Liver (tissue), 9 donors: ENCODE results near the gene CD37. TPM values are rescaled to one million over a fixed set of nuclear protein-coding genes. Genes with fewer than 3 reads are reported as not detected.

Experiments
- DNase-seq: peaks from one replicate; pipeline ENCODE4 v3.0.0-alpha.2; 2017; ENCODE audit warnings: low spot score
- H3K27ac ChIP-seq, 2 donors: one replicate each; pipeline ENCODE4 v1.7.0; 2013; ENCODE audit warnings: inconsistent platforms in 2 of 2, low read length in 2 of 2, control low read depth in 1 of 2, low read depth in 1 of 2, mild to moderate bottlenecking in 1 of 2
- H3K27me3 ChIP-seq, 4 donors: one replicate each; pipeline versions ENCODE4 v1.6.1 to v1.7.0; 2013; ENCODE audit warnings: low read length in 3 of 4, inconsistent platforms in 1 of 4, mild to moderate bottlenecking in 1 of 4, moderate library complexity in 1 of 4; ENCODE audit not compliant: control insufficient read depth in 4 of 4, insufficient read depth in 4 of 4
- H3K36me3 ChIP-seq, 4 donors: one replicate each; pipeline versions ENCODE4 v1.6.1 to v1.7.0; 2013; ENCODE audit warnings: low read length in 3 of 4, mild to moderate bottlenecking in 3 of 4, low read depth in 1 of 4, moderate library complexity in 1 of 4; ENCODE audit not compliant: control insufficient read depth in 4 of 4, insufficient read depth in 3 of 4
- H3K4me1 ChIP-seq, 4 donors: one replicate each; pipeline versions ENCODE4 v1.6.1 to v1.7.0; 2013; ENCODE audit warnings: low read length in 3 of 4, mild to moderate bottlenecking in 3 of 4, moderate library complexity in 1 of 4; ENCODE audit not compliant: control insufficient read depth in 4 of 4, insufficient read depth in 4 of 4
- H3K4me3 ChIP-seq, 3 donors: one replicate each; pipeline versions ENCODE4 v1.6.1 to v1.7.0; 2013; ENCODE audit warnings: low read length in 3 of 3, control low read depth in 1 of 3, low read depth in 1 of 3, mild to moderate bottlenecking in 1 of 3
- H3K9ac ChIP-seq, 2 donors: one replicate each; pipeline ENCODE4 v1.7.0; 2013; ENCODE audit warnings: low read length in 2 of 2, mild to moderate bottlenecking in 2 of 2, moderate library complexity in 2 of 2, control low read depth in 1 of 2, low read depth in 1 of 2
- H3K9me3 ChIP-seq, 4 donors: one replicate each; pipeline versions ENCODE4 v1.6.1 to v1.7.0; 2013; ENCODE audit warnings: low read length in 3 of 4; ENCODE audit not compliant: control insufficient read depth in 4 of 4
- ATF3 ChIP-seq: IDR thresholded peaks from 2 replicates; pipeline ENCODE4 v1.6.1; 2016; ENCODE audit warnings: antibody characterized with exemption
- CTCF ChIP-seq: fragments of 150-350 bp; IDR thresholded peaks from 2 replicates; pipeline ENCODE4 v1.5.1; 2017; ENCODE audit warnings: improper control_type of control experiment, low read depth, low read length; ENCODE audit not compliant: missing input control
- EGR1 ChIP-seq, 2 donors: IDR thresholded peaks; 2 replicates each; pipeline ENCODE4 v1.6.1; 2016 to 2018; ENCODE audit warnings: antibody characterized with exemption in 2 of 2, low read depth in 2 of 2
- FOXA1 ChIP-seq: IDR thresholded peaks from 2 replicates; pipeline ENCODE4 v1.6.1; 2016; ENCODE audit warnings: antibody characterized with exemption
- FOXA2 ChIP-seq: IDR thresholded peaks from 2 replicates; pipeline ENCODE4 v1.6.1; 2016; ENCODE audit warnings: antibody characterized with exemption
- GABPA ChIP-seq, 2 donors: IDR thresholded peaks in 1 of 2; conservative IDR thresholded peaks in 1 of 2; 2 replicates each; pipeline ENCODE4 v1.6.1; 2016; ENCODE audit warnings: antibody characterized with exemption in 2 of 2, mild to moderate bottlenecking in 1 of 2, moderate library complexity in 1 of 2
- HNF4A ChIP-seq, 2 donors: conservative IDR thresholded peaks; 2 replicates each; pipeline ENCODE4 v1.6.1; 2016; ENCODE audit warnings: antibody characterized with exemption in 2 of 2, mild to moderate bottlenecking in 2 of 2
- HNF4G ChIP-seq: IDR thresholded peaks from 2 replicates; pipeline ENCODE4 v1.6.1; 2016; ENCODE audit warnings: antibody characterized with exemption
- JUND ChIP-seq, 2 donors: IDR thresholded peaks; 2 replicates each; pipeline ENCODE4 v1.6.1; 2016; ENCODE audit warnings: antibody characterized with exemption in 2 of 2
- MAX ChIP-seq: IDR thresholded peaks from 2 replicates; pipeline ENCODE4 v1.6.1; 2016; ENCODE audit warnings: antibody characterized with exemption
- NR2F2 ChIP-seq: IDR thresholded peaks from 2 replicates; pipeline ENCODE4 v1.6.1; 2016; ENCODE audit warnings: antibody characterized with exemption
- RAD21 ChIP-seq, 2 donors: IDR thresholded peaks; 2 replicates each; pipeline ENCODE4 v1.6.1; 2016; ENCODE audit warnings: antibody characterized with exemption in 2 of 2, mild to moderate bottlenecking in 2 of 2
- REST ChIP-seq: IDR thresholded peaks from 2 replicates; pipeline ENCODE4 v1.6.1; 2016; ENCODE audit warnings: antibody characterized with exemption, mild to moderate bottlenecking
- RXRA ChIP-seq, 2 donors: IDR thresholded peaks; 2 replicates each; pipeline ENCODE4 v1.6.1; 2017 to 2018; ENCODE audit warnings: antibody characterized with exemption in 2 of 2, mild to moderate bottlenecking in 1 of 2
- SP1 ChIP-seq: IDR thresholded peaks from 2 replicates; pipeline ENCODE4 v1.6.1; 2018; ENCODE audit warnings: antibody characterized with exemption, mild to moderate bottlenecking
- TAF1 ChIP-seq: conservative IDR thresholded peaks from 2 replicates; pipeline ENCODE4 v1.6.1; 2016; ENCODE audit warnings: antibody characterized with exemption, mild to moderate bottlenecking
- YY1 ChIP-seq: IDR thresholded peaks from 2 replicates; pipeline ENCODE4 v1.6.1; 2016; ENCODE audit warnings: antibody characterized with exemption, mild to moderate bottlenecking
- WGBS: extraction: QIAGEN DNeasy Blood & Tissue Kit; methylation state at CpG from one replicate; pipeline ENCODE4 v1.1.7; 2013; 5-methylcytosine and 5-hydroxymethylcytosine counted together
- polyA plus RNA-seq, 2 donors: library from polyadenylated mRNA; stranded (reverse) in 1 of 2; unstranded in 1 of 2; fragments of 200-250 nt in 1 of 2; fragments of >200 nt in 1 of 2; fragmentation: Nextera tagmentation in 1 of 2; extraction: Ambion mirVana in 1 of 2; gene quantifications; one replicate each; pipeline versions ENCODE4 v1.2.1 to v1.2.3, GENCODE V29; 2013 to 2015
- total RNA-seq, 2 donors: library from RNA; depleted of rRNA; stranded (reverse); fragments of >200 nt; gene quantifications; one replicate each; pipeline ENCODE4 v1.2.3, GENCODE V29; 2014
- TF ChIP-seq, protein P1 (sequence below): IDR thresholded peaks from 2 replicates; pipeline ENCODE4 v1.6.1; 2016; ENCODE audit warnings: antibody characterized with exemption
- donor health status: healthy.
- donor health status: healthy.
- donor health status: healthy.
- donor health status: healthy.
- donor health status: healthy.

CD37 gene
- total and polyA plus RNA-seq, 4 donors, result 2.9 to 9.6 (median 3.9) TPM

DNA sequence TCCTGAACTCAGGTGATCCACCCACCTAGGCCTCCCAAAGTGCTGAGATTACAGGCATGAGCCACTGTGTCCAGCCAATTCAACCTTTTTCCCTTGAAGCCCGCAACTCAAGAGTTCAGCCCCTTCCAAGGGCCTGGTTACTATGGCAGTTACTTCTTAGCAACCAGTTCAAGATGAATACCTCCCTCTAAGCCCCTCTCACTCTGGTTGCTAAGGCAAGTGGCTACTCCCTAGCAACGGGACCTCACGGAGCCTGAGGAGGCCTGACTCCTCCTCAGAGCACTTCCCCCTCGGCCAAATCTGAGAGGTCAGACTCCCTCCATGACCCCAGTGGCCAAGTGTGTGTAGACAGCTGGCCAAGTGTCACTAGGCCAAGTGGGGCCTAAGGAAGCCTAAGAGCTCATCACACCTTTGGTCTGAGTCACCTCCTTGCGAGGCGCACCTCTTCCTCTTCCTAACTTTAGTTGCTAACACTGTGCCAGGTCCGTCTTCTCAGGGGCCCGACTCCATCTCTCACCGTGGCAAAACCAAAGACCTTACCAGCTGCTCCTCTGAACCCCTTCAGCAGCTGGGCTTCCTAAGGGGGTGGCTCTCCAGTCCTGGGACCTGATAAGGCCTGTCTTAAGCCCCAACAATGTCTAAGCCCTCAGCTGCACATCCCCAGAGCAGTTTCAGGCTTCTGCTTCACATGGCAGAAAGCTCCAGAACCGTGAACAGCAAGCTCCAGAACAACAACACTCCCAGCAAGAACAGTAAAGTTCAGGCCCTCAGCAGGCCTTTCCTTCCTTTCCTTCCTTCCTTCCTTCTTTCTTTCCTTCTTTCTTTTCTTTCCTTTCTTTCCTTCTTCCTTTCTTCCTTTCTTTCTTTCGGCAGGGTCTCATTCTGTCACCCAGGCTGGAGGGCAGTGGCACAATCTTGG, 9.6 kb downstream of the CD37 start:
- H3K4me3 ChIP-seq, result no peak overlapping the region
- H3K9ac ChIP-seq, result no peak overlapping the region
- no peaks in the 10 kb centered on the region for H3K9me3 ChIP-seq
- H3K36me3 ChIP-seq, result peaks cover 0 to 11% (median 7%) of the 10 kb centered on the region in 4 donors
- H3K27ac ChIP-seq, result no peak overlapping the region
- TF ChIP-seq NR2F2 (no peak), YY1 (no peak), ATF3 (no peak), SP1 (no peak), MAX (no peak), JUND (IDR thresholded peaks at IDR 0.05) (no peak), RAD21 (IDR thresholded peaks at IDR 0.05) (no peak), CTCF (no peak), EGR1 (IDR thresholded peaks at IDR 0.05; ENCODE audit: low read depth in 2 of 2) (no peak), FOXA2 (no peak), HNF4A (conservative IDR thresholded peaks at IDR 0.05) (no peak), HNF4G (no peak), FOXA1 (no peak), GABPA (IDR thresholded peaks at IDR 0.05 in 1 of 2, conservative IDR thresholded peaks at IDR 0.05 in 1 of 2) (no peak), TAF1 (no peak), RXRA (IDR thresholded peaks at IDR 0.05) (no peak), REST (no peak)
- TF ChIP-seq, protein P1, sequence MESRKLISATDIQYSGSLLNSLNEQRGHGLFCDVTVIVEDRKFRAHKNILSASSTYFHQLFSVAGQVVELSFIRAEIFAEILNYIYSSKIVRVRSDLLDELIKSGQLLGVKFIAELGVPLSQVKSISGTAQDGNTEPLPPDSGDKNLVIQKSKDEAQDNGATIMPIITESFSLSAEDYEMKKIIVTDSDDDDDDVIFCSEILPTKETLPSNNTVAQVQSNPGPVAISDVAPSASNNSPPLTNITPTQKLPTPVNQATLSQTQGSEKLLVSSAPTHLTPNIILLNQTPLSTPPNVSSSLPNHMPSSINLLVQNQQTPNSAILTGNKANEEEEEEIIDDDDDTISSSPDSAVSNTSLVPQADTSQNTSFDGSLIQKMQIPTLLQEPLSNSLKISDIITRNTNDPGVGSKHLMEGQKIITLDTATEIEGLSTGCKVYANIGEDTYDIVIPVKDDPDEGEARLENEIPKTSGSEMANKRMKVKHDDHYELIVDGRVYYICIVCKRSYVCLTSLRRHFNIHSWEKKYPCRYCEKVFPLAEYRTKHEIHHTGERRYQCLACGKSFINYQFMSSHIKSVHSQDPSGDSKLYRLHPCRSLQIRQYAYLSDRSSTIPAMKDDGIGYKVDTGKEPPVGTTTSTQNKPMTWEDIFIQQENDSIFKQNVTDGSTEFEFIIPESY, result no peak
- no peak for DNase-seq
- WGBS, result 92% methylated on average over 11 of the region's 11 CpGs
- no peaks in the 10 kb centered on the region for H3K27me3 ChIP-seq
- H3K4me1 ChIP-seq, result peaks cover 0 to 9% (median 5%) of the 10 kb centered on the region in 4 donors
